KOPT-K1 (cell line): ENCODE data around the gene GGNBP2.

Source experiments
- H3K27ac ChIP-seq: fragments of 200-600 bp; sonication (generic); 2 replicates; pipeline ENCODE4 v1.5.1; 2016; ENCODE audit warnings: antibody characterized with exemption, mild to moderate bottlenecking, low read depth, low read length; ENCODE audit not compliant: poor library complexity, severe bottlenecking
- H3K36me3 ChIP-seq: fragments of 200-600 bp; sonication (generic); 2 replicates; pipeline ENCODE4 v1.5.1; 2017; ENCODE audit warnings: antibody characterized with exemption, mild to moderate bottlenecking, low read length, moderate library complexity; ENCODE audit not compliant: insufficient read depth
- H3K9me3 ChIP-seq: fragments of 200-600 bp; sonication (generic); 2 replicates; pipeline ENCODE4 v1.5.1; 2017; ENCODE audit warnings: antibody characterized with exemption, low read length, mild to moderate bottlenecking; ENCODE audit not compliant: insufficient read depth, poor library complexity, severe bottlenecking

The GGNBP2 gene

DNA sequence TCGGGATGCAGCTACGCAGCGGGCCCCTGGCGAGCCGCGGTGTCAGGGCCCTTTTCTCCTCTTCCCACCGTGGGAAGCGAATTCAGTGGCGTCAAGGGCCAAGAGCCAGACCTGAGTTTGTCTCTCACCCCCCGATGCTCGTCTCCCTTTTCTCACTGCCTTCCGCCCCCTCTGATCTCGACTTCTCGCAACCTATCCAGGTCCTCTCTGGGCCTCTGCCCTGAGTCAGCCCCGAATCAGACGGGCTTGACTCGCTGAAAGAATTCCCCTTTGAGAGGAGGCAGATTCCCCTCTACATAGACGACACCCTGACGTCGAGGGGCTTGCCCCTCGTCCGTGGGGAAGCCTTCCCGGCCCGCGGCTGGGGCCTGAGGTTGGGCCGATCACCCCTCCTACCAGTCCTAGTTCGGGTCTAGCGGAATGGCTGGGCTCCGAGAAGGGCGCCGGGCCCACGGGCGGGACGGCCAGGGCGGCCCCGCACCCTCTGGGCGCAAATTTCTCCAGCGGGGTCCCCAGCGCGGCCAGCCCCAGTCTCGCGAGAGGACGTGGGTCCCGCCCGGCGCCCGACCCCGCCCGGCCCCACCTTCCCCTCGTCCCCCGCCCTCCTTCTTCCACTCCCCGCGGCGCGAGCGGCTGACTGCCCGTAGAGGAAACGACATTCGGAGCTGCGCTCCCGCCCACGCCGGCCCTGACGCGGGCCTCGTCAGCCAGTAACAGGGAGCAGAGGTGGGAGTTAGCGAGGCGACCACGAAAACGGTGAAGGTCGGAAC, at the start of gene GGNBP2:
Gene GGNBP2, plus strand, starts transcription at position 613 of the 770 bp plus-strand sequence. CDS start 806 bp downstream, outside the sequence.
- Histone ChIP-seq H3K36me3 (peaks cover 34% of the 10 kb centered on the region), H3K9me3 (no peaks in the 10 kb centered on the region), H3K27ac (peak within 1 kb of the TSS; percentile 89)

DNA sequence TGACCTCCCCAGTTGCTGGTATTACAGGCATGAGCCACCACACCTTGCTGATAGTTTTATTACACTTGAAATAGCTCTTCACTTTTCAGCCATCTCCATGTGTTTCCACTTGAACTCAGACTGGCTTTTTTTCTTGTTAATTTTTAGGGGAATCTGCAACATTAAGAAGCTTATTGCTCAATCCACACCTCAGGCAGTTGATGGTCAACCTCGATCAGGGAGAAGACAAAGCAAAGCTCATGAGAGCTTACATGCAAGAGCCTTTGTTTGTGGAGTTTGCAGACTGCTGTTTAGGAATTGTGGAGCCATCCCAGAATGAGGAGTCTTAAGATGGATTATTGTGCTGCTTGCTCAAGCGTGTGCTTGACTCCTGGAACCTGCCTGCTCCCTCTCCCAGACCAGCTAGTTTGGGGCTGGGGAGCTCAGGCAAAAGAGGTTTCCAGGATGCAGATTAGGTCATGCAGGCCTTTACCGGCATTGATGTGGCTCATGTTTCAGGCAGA, 49.6 kb upstream of the GGNBP2 start:
- H3K36me3 ChIP-seq: peaks cover 95% of the 10 kb centered on the region
- no peak overlapping the region for H3K27ac ChIP-seq
- no peaks in the 10 kb centered on the region for H3K9me3 ChIP-seq

DNA sequence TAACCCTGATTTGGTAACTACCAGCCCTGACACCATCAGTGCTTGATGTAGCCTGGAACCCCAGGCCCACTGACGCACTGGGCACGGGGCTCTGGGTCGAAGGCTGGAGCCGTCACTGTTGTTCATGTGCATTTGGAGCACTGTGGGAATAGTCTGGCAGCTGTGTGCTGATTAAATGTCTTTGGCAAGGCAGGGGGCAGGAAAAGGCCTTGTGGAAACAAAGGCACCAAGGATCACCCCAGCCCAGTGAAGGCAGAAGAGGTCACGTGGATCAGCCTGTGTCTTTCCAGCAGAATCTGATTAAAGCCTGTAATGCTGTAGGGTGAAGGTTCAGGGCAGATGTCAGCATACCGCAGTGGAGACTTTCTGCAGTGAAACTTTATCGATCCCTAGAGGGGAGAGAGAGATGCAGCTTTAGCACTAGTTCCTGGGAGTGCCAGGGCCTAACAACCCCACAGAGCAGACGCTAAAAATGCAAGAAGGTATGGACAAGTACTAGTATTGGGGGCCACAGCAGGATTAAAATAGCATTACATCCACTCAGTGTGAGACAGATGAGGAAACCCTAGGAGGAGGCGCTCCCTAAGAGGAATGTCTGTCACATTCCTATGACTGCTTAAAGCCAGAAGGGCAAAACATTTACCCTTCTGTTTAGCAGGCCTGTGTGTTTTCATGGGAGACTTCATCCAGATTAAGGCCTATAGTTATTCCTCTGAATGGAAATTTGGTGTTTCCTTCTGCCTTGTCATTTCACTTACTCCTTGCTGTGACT, 48.5 kb upstream of the GGNBP2 start:
- H3K36me3 ChIP-seq: peaks cover 99% of the 10 kb centered on the region
- H3K27ac ChIP-seq: no peak overlapping the region
- H3K9me3 ChIP-seq: no peaks in the 10 kb centered on the region

DNA sequence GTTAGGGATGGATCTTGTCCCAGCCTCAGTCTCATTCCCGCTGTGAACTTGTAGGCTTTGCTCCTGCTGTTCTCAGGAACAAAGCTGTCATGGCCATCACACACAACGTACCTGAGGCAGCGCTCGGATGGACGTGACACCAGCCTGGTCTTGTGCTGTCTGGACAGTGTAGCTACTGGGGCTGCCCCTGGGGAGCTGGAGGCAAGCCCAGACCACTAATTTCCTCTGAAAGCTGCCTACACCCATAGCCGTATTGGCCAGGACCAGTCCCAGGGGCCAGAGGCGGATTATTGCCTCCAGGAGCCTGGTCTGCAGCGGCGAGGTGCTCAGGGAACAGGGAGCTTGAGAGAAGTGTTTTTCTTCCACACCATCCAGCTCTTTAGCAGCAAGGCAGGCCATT, 46.6 kb upstream of the GGNBP2 start:
- peaks cover 99% of the 10 kb centered on the region for H3K36me3 ChIP-seq
- H3K27ac ChIP-seq: no peak overlapping the region
- H3K9me3 ChIP-seq: no peaks in the 10 kb centered on the region

- Histone ChIP-seq H3K9me3 (no peaks in the 10 kb centered on the region), H3K27ac (no peak overlapping the region), H3K36me3 (peaks cover 99% of the 10 kb centered on the region)
These were observed 46.0 kb upstream of the GGNBP2 start for GRCh38 chr17:36498560-36499300.

DNA sequence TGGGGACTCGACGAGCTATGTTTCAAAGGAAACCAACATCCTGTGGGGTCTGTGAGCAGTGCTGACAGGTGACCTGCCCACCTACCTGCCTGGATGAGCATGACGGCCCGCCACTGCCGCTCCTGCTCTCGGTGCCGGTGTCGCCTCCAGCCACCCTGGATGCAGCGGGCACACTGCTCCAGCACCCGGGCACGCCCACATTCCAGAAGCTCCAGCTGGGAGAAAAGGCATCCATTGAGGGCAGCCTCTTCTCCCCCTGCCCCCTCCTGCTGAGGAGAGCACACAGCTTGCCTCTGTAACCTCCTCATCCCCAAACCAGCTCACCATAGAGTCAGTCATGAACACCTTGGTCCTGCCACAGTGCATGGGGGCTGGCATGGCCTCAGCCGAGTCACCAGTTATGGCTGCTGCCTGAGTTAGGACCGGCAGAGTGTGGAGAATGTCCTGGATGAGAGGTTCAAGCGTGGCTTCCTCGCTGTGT, 43.9 kb upstream of the GGNBP2 start:
- Histone ChIP-seq H3K9me3 (no peaks in the 10 kb centered on the region), H3K36me3 (peaks cover 98% of the 10 kb centered on the region), H3K27ac (no peak overlapping the region)

DNA sequence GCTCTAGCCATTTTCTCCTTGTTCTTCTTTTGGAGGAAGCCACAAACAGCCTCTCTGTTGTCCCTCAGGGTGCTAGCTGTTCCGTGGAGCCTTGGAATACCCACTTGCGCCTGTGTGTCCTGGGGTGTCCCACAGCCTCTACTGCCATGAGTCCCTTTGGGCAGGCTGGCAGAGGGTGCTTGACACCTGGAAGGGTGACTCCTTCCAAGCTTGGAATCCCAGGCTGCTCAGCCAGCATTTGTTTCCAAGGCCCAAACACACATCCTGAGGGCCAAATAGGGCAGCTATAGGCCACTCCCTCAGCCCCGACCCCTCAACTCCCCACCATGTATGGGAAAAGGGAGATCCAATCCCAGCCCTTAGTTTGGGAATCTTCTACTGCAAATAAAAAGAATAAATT, 43.4 kb upstream of the GGNBP2 start:
- H3K27ac ChIP-seq: no peak overlapping the region
- peaks cover 98% of the 10 kb centered on the region for H3K36me3 ChIP-seq
- no peaks in the 10 kb centered on the region for H3K9me3 ChIP-seq

GRCh38 chr17:36501963-36502362, 42.8 kb upstream of the GGNBP2 start:
- no peak overlapping the region for H3K27ac ChIP-seq
- no peaks in the 10 kb centered on the region for H3K9me3 ChIP-seq
- H3K36me3 ChIP-seq: peaks cover 98% of the 10 kb centered on the region

- no peaks in the 10 kb centered on the region for H3K9me3 ChIP-seq
- no peak overlapping the region for H3K27ac ChIP-seq
- peaks cover 98% of the 10 kb centered on the region for H3K36me3 ChIP-seq
These were observed 41.1 kb upstream of the GGNBP2 start for GRCh38 chr17:36503456-36504155.

DNA sequence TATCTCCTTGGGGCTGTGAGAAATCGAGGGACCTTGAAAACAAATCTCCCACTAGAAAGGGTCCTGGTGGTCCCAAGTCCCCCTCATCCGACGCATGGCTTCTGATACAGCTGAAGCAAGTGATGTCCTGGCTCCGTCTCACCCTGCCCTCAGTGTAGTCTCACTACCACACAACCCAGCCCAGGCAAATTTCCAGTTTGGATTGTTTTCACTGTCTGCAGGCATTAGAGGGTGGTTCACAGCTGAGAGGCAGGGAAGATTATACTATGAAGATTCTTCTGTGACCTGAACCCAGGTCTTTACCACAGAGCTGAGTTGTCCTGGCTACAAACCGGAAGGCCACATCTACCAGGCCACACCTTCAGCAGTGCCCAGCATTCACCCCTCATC, 40.6 kb upstream of the GGNBP2 start:
- peaks cover 98% of the 10 kb centered on the region for H3K36me3 ChIP-seq
- H3K27ac ChIP-seq: no peak overlapping the region
- no peaks in the 10 kb centered on the region for H3K9me3 ChIP-seq

DNA sequence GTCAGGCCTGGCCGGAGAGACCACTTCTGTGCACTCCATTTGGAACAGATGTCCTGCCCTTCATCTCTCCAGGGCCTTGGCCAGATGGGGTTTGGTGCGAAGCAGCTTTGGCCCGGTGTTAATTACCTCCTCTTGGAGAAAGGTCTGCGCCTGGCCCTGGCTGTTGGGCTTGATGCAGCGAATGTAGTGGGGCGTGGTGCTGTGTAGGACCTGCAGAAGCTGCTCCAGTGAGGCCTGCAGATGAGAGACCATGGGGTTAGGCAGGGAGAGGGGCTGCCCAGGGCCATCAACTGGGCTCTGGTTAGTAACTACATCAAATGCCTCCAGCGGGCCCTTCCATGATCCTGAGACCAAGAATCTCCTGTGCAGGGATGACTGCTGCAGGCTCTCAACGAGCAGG, 39.5 kb upstream of the GGNBP2 start:
- Histone ChIP-seq H3K27ac (no peak overlapping the region), H3K36me3 (peaks cover 99% of the 10 kb centered on the region), H3K9me3 (no peaks in the 10 kb centered on the region)

DNA sequence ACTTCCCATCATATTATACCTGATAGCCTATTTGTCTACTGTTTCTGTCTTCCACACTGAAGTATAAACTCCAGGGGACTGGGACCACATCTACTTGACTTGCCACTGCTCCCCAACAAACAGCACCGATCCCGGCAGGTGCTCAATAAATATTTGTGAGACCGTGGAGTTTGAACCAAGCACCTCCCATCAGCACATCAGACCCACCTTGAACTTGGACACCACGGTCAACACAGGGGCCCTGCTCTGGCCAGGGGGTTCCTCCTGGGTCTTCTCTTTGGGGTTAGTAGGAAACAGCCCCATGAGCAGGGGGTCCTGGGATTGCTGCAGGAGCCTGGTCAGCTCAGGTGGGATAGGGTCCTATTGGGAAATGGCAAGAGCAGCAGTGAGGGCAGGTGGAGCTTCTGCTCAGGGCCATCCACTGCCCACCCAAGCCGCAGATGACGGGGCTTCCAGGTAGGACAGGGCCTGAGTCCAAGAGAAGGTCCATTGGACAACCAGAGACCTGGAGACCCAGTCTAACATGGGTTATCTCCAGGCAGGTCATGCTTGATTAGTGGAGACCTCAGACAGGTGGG, 38.4 kb upstream of the GGNBP2 start:
- H3K27ac ChIP-seq: no peak overlapping the region
- H3K36me3 ChIP-seq: peaks cover 99% of the 10 kb centered on the region
- H3K9me3 ChIP-seq: no peaks in the 10 kb centered on the region

DNA sequence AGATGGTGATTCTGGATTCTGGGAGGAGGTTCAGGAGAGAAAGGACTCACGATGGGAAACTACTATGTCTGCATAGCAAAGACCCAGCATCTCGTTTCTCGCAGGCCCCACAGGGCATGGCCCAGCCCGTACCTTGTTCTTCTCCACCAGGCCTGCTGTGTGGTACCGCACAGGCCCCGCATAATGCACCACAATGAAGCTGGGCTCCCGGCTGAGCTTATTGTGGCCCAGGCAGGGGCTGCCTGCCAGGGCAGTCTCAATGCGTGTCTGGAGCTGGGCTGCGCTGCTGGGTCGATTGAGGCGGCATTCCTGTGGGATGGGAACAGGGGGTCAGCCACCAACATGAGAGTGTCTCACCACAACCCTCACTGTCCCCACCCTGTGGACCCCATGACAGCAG, 37.9 kb upstream of the GGNBP2 start:
- H3K27ac ChIP-seq: no peak overlapping the region
- H3K9me3 ChIP-seq: no peaks in the 10 kb centered on the region
- peaks cover 99% of the 10 kb centered on the region for H3K36me3 ChIP-seq

GRCh38 chr17:36507266-36507665, 37.5 kb upstream of the GGNBP2 start:
- Histone ChIP-seq H3K27ac (no peak overlapping the region), H3K36me3 (peaks cover 99% of the 10 kb centered on the region), H3K9me3 (no peaks in the 10 kb centered on the region)
